ENCODE results near the gene SP2. TPM values are rescaled to one million over a fixed set of nuclear protein-coding genes. Genes with fewer than 3 reads are reported as not detected.

The SP2 gene
- total and polyA plus RNA-seq, 3 experiments from 2014 or later, result 13.4 to 22.1 (median 21.5) TPM

GRCh38 chr17:47949197-47949759 lies 53.2 kb downstream of the SP2 start:
- Histone ChIP-seq H3K27ac (ENCODE audit: low read depth, low read length) (no peak overlapping the region), H3K4me1 (ENCODE audit: insufficient read depth, low read length) (peaks cover 46% of the 10 kb centered on the region), H3K9me3 (ENCODE audit: low read length) (no peaks in the 10 kb centered on the region), H3K27me3 (ENCODE audit: insufficient read depth, low read length, poor library complexity, severe bottlenecking) (no peaks in the 10 kb centered on the region), H3K36me3 (ENCODE audit: insufficient read depth, low read length) (no peaks in the 10 kb centered on the region), H3K4me3 (ENCODE audit: low read length) (peak overlapping the region; percentile 61)
- H3K27me3 Mint-ChIP-seq, result no peaks in the 10 kb centered on the region
- peaks cover 31 to 42% (median 34%) of the 10 kb centered on the region in 3 donors for H3K4me1 Mint-ChIP-seq
- peak overlapping the region; percentile 25 to 88 (median 73) for H3K27ac Mint-ChIP-seq
- peak; percentile 60 to 85 (median 75) for DNase-seq
- H3K36me3 Mint-ChIP-seq, result peaks cover 0 to 26% (median 10%) of the 10 kb centered on the region in 3 donors
- no peaks in the 10 kb centered on the region for H3K9me3 Mint-ChIP-seq
- CTCF ChIA-PET, result interaction anchor here (0.8 to 17.2 kb wide), 22 partner anchors 8 to 678 kb away, joined by 3 to 191 read pairs (median 4); partner anchors contain the start of genes CDK5RAP3, PNPO, SCRN2 and SP2
- POLR2A ChIA-PET, result interaction anchor here (1.2 kb wide), 1 partner anchor 8 kb away, joined by 5 read pairs; the partner anchor contains the start of gene PNPO
- H3K4me3 Mint-ChIP-seq, result peak overlapping the region in 6 of 7 donors; percentile 68 to 88 (median 74)

GRCh38 chr17:47949946-47950345 lies 53.9 kb downstream of the SP2 start:
- H3K4me1 ChIP-seq (ENCODE audit: insufficient read depth, low read length), result peaks cover 39% of the 10 kb centered on the region
- CTCF ChIA-PET, result interaction anchor here (0.8 to 17.2 kb wide), 17 partner anchors 9 to 109 kb away, joined by 3 to 191 read pairs (median 4); partner anchors contain the start of genes CDK5RAP3, PNPO, SCRN2 and SP2
- POLR2A ChIA-PET, result interaction anchor here (1.2 kb wide), 1 partner anchor 8 kb away, joined by 5 read pairs; the partner anchor contains the start of gene PNPO
- Mint-ChIP-seq H3K4me1 (peaks cover 25 to 35% (median 27%) of the 10 kb centered on the region in 3 donors), H3K27me3 (no peaks in the 10 kb centered on the region), H3K4me3 (peak overlapping the region in 4 of 7 donors; percentile 12 to 79 (median 48)), H3K27ac (peak overlapping the region in 7 of 8 donors; percentile 17 to 83 (median 71)), H3K36me3 (peaks cover 0 to 25% (median 7%) of the 10 kb centered on the region in 3 donors), H3K9me3 (no peaks in the 10 kb centered on the region)
- peak in 1 of 5 donors; percentile 35 for DNase-seq
- H3K27me3 ChIP-seq (ENCODE audit: insufficient read depth, low read length, poor library complexity, severe bottlenecking), result no peaks in the 10 kb centered on the region
- no peak overlapping the region for H3K27ac ChIP-seq (ENCODE audit: low read depth, low read length)
- H3K36me3 ChIP-seq (ENCODE audit: insufficient read depth, low read length), result no peaks in the 10 kb centered on the region
- H3K9me3 ChIP-seq (ENCODE audit: low read length), result no peaks in the 10 kb centered on the region
- peak overlapping the region; percentile 61 for H3K4me3 ChIP-seq (ENCODE audit: low read length)

GRCh38 chr17:47950448-47950847 lies 54.4 kb downstream of the SP2 start:
- Histone ChIP-seq H3K36me3 (ENCODE audit: insufficient read depth, low read length) (no peaks in the 10 kb centered on the region), H3K9me3 (ENCODE audit: low read length) (no peaks in the 10 kb centered on the region), H3K27me3 (ENCODE audit: insufficient read depth, low read length, poor library complexity, severe bottlenecking) (no peaks in the 10 kb centered on the region), H3K4me1 (ENCODE audit: insufficient read depth, low read length) (peaks cover 34% of the 10 kb centered on the region), H3K4me3 (ENCODE audit: low read length) (no peak overlapping the region), H3K27ac (ENCODE audit: low read depth, low read length) (no peak overlapping the region)
- ChIA-PET POLR2A (interaction anchor here (0.8 to 1.2 kb wide), 2 partner anchors 9 to 20 kb away, joined by 3 to 5 read pairs; partner anchors contain the start of genes CDK5RAP3 and PNPO), CTCF (interaction anchor here (0.5 to 17.2 kb wide), 11 partner anchors 9 to 110 kb away, joined by 3 to 191 read pairs (median 5); partner anchors contain the start of genes CDK5RAP3, PNPO and SCRN2)
- Mint-ChIP-seq H3K27me3 (no peaks in the 10 kb centered on the region), H3K4me1 (peaks cover 20 to 30% (median 22%) of the 10 kb centered on the region in 3 donors), H3K9me3 (no peaks in the 10 kb centered on the region), H3K27ac (peak overlapping the region in 4 of 8 donors; percentile 25 to 75 (median 66)), H3K36me3 (peaks cover 0 to 21% (median 5%) of the 10 kb centered on the region in 3 donors), H3K4me3 (no peak overlapping the region)
- no peak for DNase-seq

GRCh38 chr17:47952171-47953021 lies 56.4 kb downstream of the SP2 start:
- Mint-ChIP-seq H3K9me3 (no peaks in the 10 kb centered on the region), H3K36me3 (peaks cover 0 to 10% (median 1%) of the 10 kb centered on the region in 3 donors), H3K27ac (no peak overlapping the region), H3K4me1 (peaks cover 13 to 16% (median 13%) of the 10 kb centered on the region in 3 donors), H3K4me3 (no peak overlapping the region), H3K27me3 (no peaks in the 10 kb centered on the region)
- CTCF ChIA-PET, result interaction anchor here (3.5 to 17.2 kb wide), 3 partner anchors 11 to 69 kb away, joined by 10 to 191 read pairs (median 24); partner anchors contain the start of genes CDK5RAP3 and PNPO
- DNase-seq, result peak in 1 of 5 donors; percentile 36
- no peaks in the 10 kb centered on the region for H3K27me3 ChIP-seq (ENCODE audit: insufficient read depth, low read length, poor library complexity, severe bottlenecking)
- POLR2A ChIA-PET, result interaction anchor here (1.5 kb wide), 1 partner anchor 11 kb away, joined by 3 read pairs; the partner anchor contains the start of gene PNPO
- H3K4me1 ChIP-seq (ENCODE audit: insufficient read depth, low read length), result peaks cover 19% of the 10 kb centered on the region
- H3K36me3 ChIP-seq (ENCODE audit: insufficient read depth, low read length), result no peaks in the 10 kb centered on the region
- no peaks in the 10 kb centered on the region for H3K9me3 ChIP-seq (ENCODE audit: low read length)
- no peak overlapping the region for H3K27ac ChIP-seq (ENCODE audit: low read depth, low read length)
- H3K4me3 ChIP-seq (ENCODE audit: low read length), result no peak overlapping the region

GRCh38 chr17:47953909-47954308 lies 57.9 kb downstream of the SP2 start:
- Mint-ChIP-seq H3K27me3 (no peaks in the 10 kb centered on the region), H3K9me3 (no peaks in the 10 kb centered on the region), H3K4me3 (no peak overlapping the region), H3K4me1 (peaks cover 13 to 14% (median 13%) of the 10 kb centered on the region in 3 donors), H3K27ac (no peak overlapping the region), H3K36me3 (peaks cover 0 to 6% (median 1%) of the 10 kb centered on the region in 3 donors)
- ChIA-PET POLR2A (no interaction called here), CTCF (interaction anchor here (0.9 to 17.2 kb wide), 3 partner anchors 9 to 16 kb away, joined by 3 to 191 read pairs (median 4); partner anchors contain the start of gene CDK5RAP3)
- Histone ChIP-seq H3K4me1 (ENCODE audit: insufficient read depth, low read length) (peaks cover 18% of the 10 kb centered on the region), H3K27me3 (ENCODE audit: insufficient read depth, low read length, poor library complexity, severe bottlenecking) (no peaks in the 10 kb centered on the region), H3K4me3 (ENCODE audit: low read length) (no peak overlapping the region), H3K9me3 (ENCODE audit: low read length) (no peaks in the 10 kb centered on the region), H3K36me3 (ENCODE audit: insufficient read depth, low read length) (no peaks in the 10 kb centered on the region), H3K27ac (ENCODE audit: low read depth, low read length) (no peak overlapping the region)
- DNase-seq, result peak in 1 of 5 donors; percentile 10

GRCh38 chr17:47955497-47956461 lies 59.7 kb downstream of the SP2 start:
- no peak overlapping the region for H3K27ac ChIP-seq (ENCODE audit: low read depth, low read length)
- no peak overlapping the region for H3K4me3 Mint-ChIP-seq
- H3K4me3 ChIP-seq (ENCODE audit: low read length), result no peak overlapping the region
- no peaks in the 10 kb centered on the region for H3K9me3 ChIP-seq (ENCODE audit: low read length)
- POLR2A ChIA-PET, result no interaction called here
- H3K27me3 ChIP-seq (ENCODE audit: insufficient read depth, low read length, poor library complexity, severe bottlenecking), result no peaks in the 10 kb centered on the region
- H3K27ac Mint-ChIP-seq, result peak overlapping the region in 1 of 8 donors; percentile 52
- H3K4me1 Mint-ChIP-seq, result no peaks in the 10 kb centered on the region
- CTCF ChIA-PET, result interaction anchor here (3.3 to 17.2 kb wide), 2 partner anchors 10 to 15 kb away, joined by 24 to 191 read pairs; partner anchors contain the start of gene CDK5RAP3
- no peaks in the 10 kb centered on the region for H3K36me3 ChIP-seq (ENCODE audit: insufficient read depth, low read length)
- no peaks in the 10 kb centered on the region for H3K4me1 ChIP-seq (ENCODE audit: insufficient read depth, low read length)
- H3K9me3 Mint-ChIP-seq, result no peaks in the 10 kb centered on the region
- DNase-seq, result peak in 1 of 5 donors; percentile 27
- H3K27me3 Mint-ChIP-seq, result peaks cover 0 to 1% of the 10 kb centered on the region in 2 donors
- H3K36me3 Mint-ChIP-seq, result peaks cover 0 to 5% (median 1%) of the 10 kb centered on the region in 3 donors
